NT2/D1 (cell line): Measurements from ENCODE around the gene CLIP2.

Experiments used
- DNase-seq: peaks from one replicate; pipeline ENCODE4 v3.0.0-alpha.2; 2011; ENCODE audit warnings: low read depth, low spot score
- H3K27me3 ChIP-seq: 2 replicates; pipeline ENCODE4 v1.6.0; 2011; ENCODE audit warnings: mild to moderate bottlenecking; ENCODE audit not compliant: insufficient read length, insufficient read depth
- H3K36me3 ChIP-seq: 2 replicates; pipeline ENCODE4 v1.6.1; 2011; ENCODE audit warnings: mild to moderate bottlenecking, low read length, mixed read lengths; ENCODE audit not compliant: insufficient read depth, insufficient read length
- H3K4me1 ChIP-seq: 2 replicates; pipeline ENCODE4 v1.5.1; 2011; ENCODE audit not compliant: insufficient read depth, insufficient read length
- H3K4me3 ChIP-seq: 2 replicates; pipeline ENCODE4 v1.5.1; 2011; ENCODE audit warnings: low read depth; ENCODE audit not compliant: insufficient read length
- H3K9ac ChIP-seq: 2 replicates; pipeline ENCODE4 v1.6.0; 2011; ENCODE audit warnings: low read depth; ENCODE audit not compliant: insufficient read length
- H3K9me3 ChIP-seq: 2 replicates; pipeline ENCODE4 v1.5.1; 2011; ENCODE audit warnings: mild to moderate bottlenecking, low read length; ENCODE audit not compliant: insufficient read depth
- SUZ12 ChIP-seq: IDR thresholded peaks from 2 replicates; pipeline ENCODE4 v1.6.1; 2011; ENCODE audit not compliant: insufficient read length, insufficient read depth; ENCODE audit errors: extremely low read depth
- YY1 ChIP-seq: IDR thresholded peaks from 2 replicates; pipeline ENCODE4 v1.6.1; 2011; ENCODE audit not compliant: insufficient read length, insufficient read depth
- ZNF274 ChIP-seq: IDR thresholded peaks from 2 replicates; pipeline ENCODE4 v1.6.1; 2011; ENCODE audit warnings: mild to moderate bottlenecking, low read depth, low read length

The CLIP2 gene

DNA sequence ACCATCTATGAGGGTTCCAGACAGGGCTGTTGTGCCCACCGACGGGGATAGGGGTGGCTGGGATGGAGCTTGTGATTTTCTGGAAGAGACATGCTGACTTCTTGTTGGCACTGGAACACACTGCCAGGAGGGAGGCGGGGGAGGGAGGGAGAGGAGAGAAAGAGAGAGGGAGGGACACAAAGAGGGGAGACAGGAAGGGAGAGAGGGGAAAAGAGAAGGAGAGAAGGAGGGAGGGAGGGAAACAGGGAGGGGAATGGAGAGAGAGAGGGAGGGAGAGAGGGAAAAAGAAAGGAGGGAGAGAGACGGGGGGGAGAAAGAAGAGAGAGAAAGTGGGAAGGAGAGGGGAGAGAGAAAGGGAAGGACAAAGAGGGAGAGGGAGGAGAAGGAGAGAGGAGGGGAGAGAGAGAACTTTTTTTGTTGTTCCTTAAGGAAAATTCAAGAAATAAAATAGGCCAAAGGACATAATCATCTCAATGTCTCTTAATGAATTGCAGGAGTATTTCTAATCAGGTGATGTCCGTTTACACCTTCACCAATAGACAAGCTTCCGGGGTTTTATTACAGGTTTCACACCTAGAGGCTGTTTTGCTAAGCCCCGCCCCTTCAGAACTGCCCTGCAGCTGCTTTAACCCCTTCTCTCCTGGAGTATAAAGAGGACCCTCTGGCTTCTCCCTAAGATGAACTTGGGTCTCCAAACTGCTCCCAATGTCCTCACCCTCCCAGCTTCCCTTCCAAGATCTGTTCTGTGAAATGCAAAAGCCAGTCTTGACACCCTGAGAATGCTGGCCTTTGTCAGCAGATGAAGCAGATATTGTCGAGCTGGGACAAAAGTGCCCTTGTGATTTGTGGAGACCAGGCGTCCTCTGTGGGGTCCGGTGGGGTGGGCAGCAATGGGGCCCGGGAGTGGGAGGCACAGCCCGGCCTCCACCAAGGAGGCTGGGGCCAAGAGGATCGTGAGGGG lies 82.5 kb downstream of the CLIP2 start:
- no peak for TF ChIP-seq ZNF274
- no peak for TF ChIP-seq YY1
- no peak for TF ChIP-seq SUZ12
- Histone ChIP-seq H3K27me3 (no peaks in the 10 kb centered on the region), H3K9ac (peak overlapping the region; percentile 57), H3K4me3 (peak overlapping the region; percentile 3), H3K36me3 (peaks cover 13% of the 10 kb centered on the region), H3K9me3 (no peaks in the 10 kb centered on the region), H3K4me1 (peaks cover 10% of the 10 kb centered on the region)
- no peak for DNase-seq

DNA sequence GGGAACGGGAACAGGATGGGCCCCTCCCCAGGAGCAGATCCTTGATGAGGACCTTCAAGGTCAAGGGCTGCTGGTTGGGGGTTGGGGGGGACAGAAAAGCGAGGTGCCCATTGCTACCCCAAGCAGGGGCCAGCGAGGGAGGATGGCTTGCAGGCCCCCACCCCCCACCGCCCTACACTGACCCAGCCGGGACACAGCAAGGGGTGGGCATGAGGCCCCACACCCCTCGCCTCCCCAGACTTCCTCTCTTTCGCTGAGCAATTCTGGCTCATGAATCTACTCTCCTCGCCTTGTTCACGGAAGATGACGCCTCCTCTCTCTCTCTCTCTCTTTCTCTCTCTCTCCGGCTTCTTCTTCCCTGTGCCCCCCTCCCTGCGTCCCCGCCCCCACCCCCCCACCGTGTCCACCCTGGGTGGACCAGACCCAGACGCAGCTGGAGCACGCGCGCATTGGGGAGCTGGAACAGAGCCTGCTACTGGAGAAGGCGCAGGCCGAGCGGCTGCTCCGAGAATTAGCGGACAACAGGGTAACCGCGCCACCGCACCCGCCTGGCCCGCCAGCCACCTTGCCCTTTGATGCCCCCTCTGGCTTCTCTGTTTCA lies 83.4 kb downstream of the CLIP2 start:
- peaks cover 19% of the 10 kb centered on the region for H3K36me3 ChIP-seq
- no peak for TF ChIP-seq YY1
- no peak for TF ChIP-seq ZNF274
- no peak for TF ChIP-seq SUZ12
- no peak overlapping the region for H3K4me3 ChIP-seq
- H3K27me3 ChIP-seq: no peaks in the 10 kb centered on the region
- H3K4me1 ChIP-seq: peaks cover 10% of the 10 kb centered on the region
- no peak for DNase-seq
- no peaks in the 10 kb centered on the region for H3K9me3 ChIP-seq
- H3K9ac ChIP-seq: no peak overlapping the region

DNA sequence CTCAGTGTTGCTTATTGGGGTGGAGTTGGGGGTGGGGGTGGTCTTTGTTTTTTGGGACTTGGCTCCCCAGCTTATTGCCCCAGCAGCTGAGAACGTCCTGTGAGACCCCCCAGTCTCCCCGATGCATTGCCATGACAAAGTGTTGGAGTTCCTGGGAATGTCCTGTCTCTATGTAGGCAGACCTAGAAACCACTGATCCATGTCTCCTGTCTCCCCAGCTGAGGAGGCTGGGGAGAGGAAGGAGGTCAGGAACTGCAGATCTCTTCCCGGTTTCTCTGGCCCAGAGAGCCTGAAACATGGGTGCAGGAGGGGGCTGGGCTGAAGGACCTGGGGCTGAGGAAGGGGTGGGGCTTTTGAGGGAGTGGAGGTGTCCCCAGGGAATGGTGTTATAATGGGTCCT lies 84.3 kb downstream of the CLIP2 start:
- Histone ChIP-seq H3K4me1 (peaks cover 10% of the 10 kb centered on the region), H3K9ac (no peak overlapping the region), H3K9me3 (no peaks in the 10 kb centered on the region), H3K36me3 (peaks cover 19% of the 10 kb centered on the region), H3K27me3 (no peaks in the 10 kb centered on the region), H3K4me3 (no peak overlapping the region)
- TF ChIP-seq ZNF274 (no peak), YY1 (no peak), SUZ12 (no peak)
- no peak for DNase-seq

DNA sequence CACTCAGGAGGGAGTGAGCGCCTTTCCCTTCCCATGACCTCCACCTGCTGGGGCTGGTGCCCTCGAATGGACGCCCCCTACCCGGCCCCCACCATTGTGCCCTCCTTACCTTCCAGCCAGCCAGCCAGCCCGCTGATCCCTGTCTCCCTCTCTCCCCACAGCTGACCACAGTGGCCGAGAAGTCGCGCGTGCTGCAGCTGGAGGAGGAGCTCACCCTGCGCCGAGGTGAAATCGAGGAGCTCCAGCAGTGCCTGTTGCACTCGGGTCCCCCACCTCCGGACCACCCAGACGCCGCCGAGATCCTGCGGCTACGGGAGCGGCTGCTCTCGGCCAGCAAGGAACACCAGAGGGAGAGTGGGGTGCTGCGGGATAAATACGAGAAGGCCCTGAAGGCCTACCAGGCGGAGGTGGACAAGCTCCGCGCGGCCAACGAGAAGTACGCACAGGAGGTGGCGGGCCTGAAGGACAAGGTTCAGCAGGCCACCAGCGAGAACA lies 86.6 kb downstream of the CLIP2 start:
- no peak overlapping the region for H3K9ac ChIP-seq
- H3K9me3 ChIP-seq: no peaks in the 10 kb centered on the region
- no peaks in the 10 kb centered on the region for H3K27me3 ChIP-seq
- H3K4me1 ChIP-seq: peaks cover 10% of the 10 kb centered on the region
- no peak overlapping the region for H3K4me3 ChIP-seq
- H3K36me3 ChIP-seq: peaks cover 19% of the 10 kb centered on the region
- TF ChIP-seq SUZ12: no peak
- TF ChIP-seq YY1: no peak
- TF ChIP-seq ZNF274: no peak
- DNase-seq: no peak

DNA sequence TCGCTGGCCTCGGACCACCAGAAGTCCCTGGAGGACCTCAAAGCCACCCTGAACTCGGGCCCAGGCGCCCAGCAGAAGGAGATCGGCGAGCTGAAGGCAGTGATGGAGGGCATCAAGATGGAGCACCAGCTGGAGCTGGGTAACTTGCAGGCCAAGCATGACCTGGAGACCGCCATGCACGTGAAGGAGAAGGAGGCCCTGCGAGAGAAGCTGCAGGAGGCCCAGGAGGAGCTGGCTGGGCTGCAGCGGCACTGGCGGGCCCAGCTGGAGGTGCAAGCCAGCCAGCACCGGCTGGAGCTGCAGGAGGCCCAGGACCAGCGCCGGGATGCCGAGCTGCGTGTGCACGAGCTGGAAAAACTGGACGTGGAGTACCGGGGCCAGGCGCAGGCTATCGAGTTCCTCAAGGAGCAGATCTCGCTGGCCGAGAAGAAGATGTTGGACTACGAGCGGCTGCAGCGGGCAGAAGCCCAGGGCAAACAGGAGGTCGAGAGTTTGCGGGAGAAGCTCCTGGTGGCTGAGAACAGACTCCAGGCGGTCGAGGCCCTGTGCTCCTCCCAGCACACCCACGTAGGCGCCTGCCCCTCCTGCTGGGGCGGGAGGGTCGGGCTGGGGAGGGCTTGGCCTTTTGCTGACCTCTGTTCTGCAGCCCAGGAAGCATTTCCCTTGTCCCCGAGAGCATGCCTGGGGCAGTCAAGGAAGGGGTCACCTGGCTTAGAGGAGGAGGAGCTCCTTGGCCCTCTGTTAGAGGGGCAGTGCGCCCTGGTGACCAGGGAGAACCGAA lies 87.2 kb downstream of the CLIP2 start:
- Histone ChIP-seq H3K9ac (no peak overlapping the region), H3K4me1 (peaks cover 10% of the 10 kb centered on the region), H3K4me3 (no peak overlapping the region), H3K36me3 (peaks cover 19% of the 10 kb centered on the region), H3K27me3 (no peaks in the 10 kb centered on the region), H3K9me3 (no peaks in the 10 kb centered on the region)
- no peak for DNase-seq
- TF ChIP-seq ZNF274 (no peak), YY1 (no peak), SUZ12 (no peak)

DNA sequence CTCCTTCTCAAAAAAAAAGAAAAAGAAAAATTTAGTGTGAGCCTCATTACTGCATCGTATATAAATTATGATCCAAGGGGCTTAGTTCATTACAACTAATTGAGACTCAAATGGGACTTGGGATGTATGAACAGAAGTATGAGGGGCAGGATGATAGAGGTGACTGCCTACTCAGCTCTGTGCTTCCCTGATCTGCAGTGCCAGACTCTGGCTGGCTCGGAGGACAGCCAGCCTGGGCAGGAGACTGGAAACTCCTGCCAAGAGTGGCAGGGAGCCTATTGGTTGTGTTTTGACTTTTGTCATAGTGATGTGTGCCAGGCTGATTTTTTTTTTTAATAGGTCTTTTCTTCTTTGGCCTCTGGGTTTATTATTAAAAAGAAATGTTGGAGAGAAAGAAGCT lies 90.7 kb downstream of the CLIP2 start:
- no peaks in the 10 kb centered on the region for H3K27me3 ChIP-seq
- DNase-seq: no peak
- H3K4me1 ChIP-seq: peaks cover 8% of the 10 kb centered on the region
- no peak overlapping the region for H3K4me3 ChIP-seq
- no peak overlapping the region for H3K9ac ChIP-seq
- no peak for TF ChIP-seq ZNF274
- no peak for TF ChIP-seq SUZ12
- TF ChIP-seq YY1: no peak
- H3K36me3 ChIP-seq: peaks cover 16% of the 10 kb centered on the region
- H3K9me3 ChIP-seq: no peaks in the 10 kb centered on the region
